GM12878 (cell line): Measurements from ENCODE around the gene KIAA1328. TPM values are rescaled to one million over a fixed set of nuclear protein-coding genes. Genes with fewer than 3 reads are reported as not detected.

Experiments used
- ATAC-seq: fragments of 200-7000 bp; cut with Tn5 transposase; 3 replicates; pipeline ENCODE4 v1.9.1; 2020; ENCODE audit warnings: mild to moderate bottlenecking, moderate library complexity
- BruUV-seq: library from RNA; stranded (reverse); fragments of 400-500 nt; replicated peaks from 2 replicates; lab custom pipeline; 2021; lab: Mats Ljungman, UMichigan
- CTCF ChIA-PET: fragments of 300-600 bp; sonication (Branson Sonifier 250); formaldehyde crosslinking; extraction: SDS; loops from one replicate; lab custom pipeline; 2021; ENCODE audit warnings: inconsistent platforms; lab: Yijun Ruan, JAX
- POLR2A ChIA-PET: fragments of 350-600 bp; formaldehyde crosslinking; extraction: SDS; loops from one replicate; lab custom pipeline; 2021; ENCODE audit warnings: inconsistent platforms; lab: Charles Lee
- RAD21 ChIA-PET: fragments of 300-600 bp; sonication (Branson Sonifier 250); formaldehyde crosslinking; loops from one replicate; lab custom pipeline; 2023; ENCODE audit warnings: antibody characterized with exemption; ENCODE audit not compliant: unreplicated experiment; lab: Charles Lee
- SMC1A ChIA-PET: fragments of 300-600 bp; sonication (Branson Sonifier 250); formaldehyde crosslinking; loops from one replicate; lab custom pipeline; 2023; ENCODE audit not compliant: unreplicated experiment, uncharacterized antibody; lab: Charles Lee
- DNase-seq: peaks from one replicate; pipeline ENCODE4 v3.0.0-alpha.2; 2011; ENCODE audit warnings: low read depth, low spot score
- FAIRE-seq: peaks from 3 replicates; lab custom pipeline; 2011; peaks lifted over from hg19 to GRCh38; lab: Jason Lieb, UNC
- H2AFZ ChIP-seq: 2 replicates; pipeline ENCODE4 v1.6.0; 2011; ENCODE audit warnings: low read depth, low read length, control low read depth; ENCODE audit not compliant: control insufficient read depth
- H3K27ac ChIP-seq: 2 replicates; pipeline ENCODE4 v1.5.1; 2011; ENCODE audit warnings: control low read depth; ENCODE audit not compliant: control insufficient read depth, insufficient read depth
- H3K27me3 ChIP-seq, 2 experiments: replicated peaks in 1 of 2; 2 replicates each; pipeline versions ENCODE4 v1.6.0 to v1.6.1; 2011; ENCODE audit warnings: low read length in 1 of 2; ENCODE audit not compliant: control insufficient read depth in 2 of 2, insufficient read depth in 2 of 2
- H3K36me3 ChIP-seq, 2 experiments: 2 replicates each; pipeline ENCODE4 v1.5.1; 2011; ENCODE audit warnings: low read length in 1 of 2; ENCODE audit not compliant: control insufficient read depth in 2 of 2, insufficient read depth in 2 of 2
- H3K4me1 ChIP-seq: 2 replicates; pipeline ENCODE4 v1.6.1; 2011; ENCODE audit warnings: mild to moderate bottlenecking, low read length, moderate library complexity, mixed read lengths; ENCODE audit not compliant: control insufficient read depth, insufficient read depth
- H3K4me2 ChIP-seq: 2 replicates; pipeline ENCODE4 v1.6.0; 2011; ENCODE audit warnings: control low read depth; ENCODE audit not compliant: control insufficient read depth, insufficient read depth
- H3K4me3 ChIP-seq: fragments of 200-600 bp; sonication (generic); 2 replicates; pipeline ENCODE4 v1.5.1; 2016
- H3K79me2 ChIP-seq: 2 replicates; pipeline ENCODE4 v1.6.0; 2011; ENCODE audit warnings: low read length; ENCODE audit not compliant: control insufficient read depth, insufficient read depth
- H3K9ac ChIP-seq: 2 replicates; pipeline ENCODE4 v1.8.0; 2011; ENCODE audit warnings: low read length, control low read depth, mixed read lengths; ENCODE audit not compliant: control insufficient read depth, insufficient read depth
- H3K9me3 ChIP-seq: replicated peaks from 3 replicates; pipeline ENCODE4 v1.5.1; 2011; ENCODE audit warnings: mild to moderate bottlenecking, low read length; ENCODE audit not compliant: control insufficient read depth, insufficient read depth
- H4K20me1 ChIP-seq: 2 replicates; pipeline ENCODE4 v1.6.0; 2011; ENCODE audit not compliant: control insufficient read depth, insufficient read depth
- CHD1 ChIP-seq: IDR thresholded peaks from 2 replicates; pipeline ENCODE4 v1.6.1; 2012; ENCODE audit warnings: low read depth, low read length, improper control_type of control experiment
- CTCF ChIP-seq, 3 experiments: IDR thresholded peaks in 2 of 3; conservative IDR thresholded peaks in 1 of 3; 2 replicates each; pipeline ENCODE4 v1.5.1; 2011; ENCODE audit warnings: low read depth in 3 of 3, low read length in 3 of 3, mild to moderate bottlenecking in 3 of 3, control low read depth in 2 of 3, moderate library complexity in 2 of 3, inconsistent platforms in 1 of 3, mixed read lengths in 1 of 3; ENCODE audit not compliant: control insufficient read depth in 2 of 3, insufficient read depth in 1 of 3; ENCODE audit errors: extremely low read depth in 1 of 3
- NRF1 ChIP-seq: conservative IDR thresholded peaks from 2 replicates; pipeline ENCODE4 v1.6.1; 2011; ENCODE audit warnings: mild to moderate bottlenecking, low read depth, low read length, improper control_type of control experiment
- RAD21 ChIP-seq: IDR thresholded peaks from 2 replicates; pipeline ENCODE4 v1.6.1; 2011; ENCODE audit warnings: mild to moderate bottlenecking, low read depth, low read length, moderate library complexity; ENCODE audit not compliant: insufficient read depth
- SMARCA5 ChIP-seq: fragments of 450-650 bp; IDR thresholded peaks from 2 replicates; pipeline ENCODE4 v1.6.1; 2017; ENCODE audit warnings: mild to moderate bottlenecking
- SMC3 ChIP-seq: IDR thresholded peaks from 2 replicates; pipeline ENCODE4 v1.6.1; 2011; ENCODE audit warnings: low read length, improper control_type of control experiment, borderline replicate concordance
- YY1 ChIP-seq: IDR thresholded peaks from 2 replicates; pipeline ENCODE4 v1.6.1; 2011; ENCODE audit warnings: low read depth, mild to moderate bottlenecking, low read length
- WGBS: methylation state at CpG from one replicate; pipeline ENCODE4 v1.1.6; 2016; ENCODE audit warnings: low lambda C conversion rate; ENCODE audit not compliant: insufficient replicate concordance, insufficient coverage; ENCODE audit errors: missing lambda C conversion rate; 5-methylcytosine and 5-hydroxymethylcytosine counted together
- in situ Hi-C: fragments of 300-500 bp; cut with MboI; formaldehyde crosslinking; loops from 9 replicates; pipeline ENCODE4 v1.14.3; 2018; ENCODE audit warnings: mixed read lengths
- intact Hi-C: fragments of 100-400 bp; cut with micrococcal nuclease; formaldehyde crosslinking; loops from one replicate; pipeline ENCODE4 v1.14.2; 2022; ENCODE audit not compliant: unreplicated experiment
- polyA plus RNA-seq, 11 experiments: library from polyadenylated mRNA; depleted of rRNA in 4 of 11; unstranded in 6 of 11; stranded (reverse) in 5 of 11; fragments of >200 nt; fragmentation: Nextera tagmentation in 4 of 11; fragmentation: Illumina TruSeq in 1 of 11; extraction: Ambion mirVana in 4 of 11; extraction: Trizol in 1 of 11; gene quantifications; 1 replicate in 1 of 11; 2 replicates in 10 of 11; pipeline versions ENCODE4 v1.2.1 to v1.2.3, GENCODE V29; 2011 to 2016; ENCODE audit warnings: inconsistent platforms in 2 of 11, missing spikeins in 2 of 11, low read depth in 1 of 11
- total RNA-seq, 4 experiments: library from RNA; depleted of rRNA in 3 of 4; stranded (reverse); fragments of >200 nt in 3 of 4; fragmentation: Illumina TruSeq in 1 of 4; extraction: Trizol in 1 of 4; gene quantifications; 2 replicates each; pipeline versions ENCODE4 v1.2.1 to v1.2.3, GENCODE V29; 2013 to 2021

The KIAA1328 gene
- total and polyA plus RNA-seq, 10 of the 15 experiments (the other 5 are each of a cell fraction or from before 2014, with no cell fraction given) = 3.1 to 7.1 (median 4.6) TPM

DNA sequence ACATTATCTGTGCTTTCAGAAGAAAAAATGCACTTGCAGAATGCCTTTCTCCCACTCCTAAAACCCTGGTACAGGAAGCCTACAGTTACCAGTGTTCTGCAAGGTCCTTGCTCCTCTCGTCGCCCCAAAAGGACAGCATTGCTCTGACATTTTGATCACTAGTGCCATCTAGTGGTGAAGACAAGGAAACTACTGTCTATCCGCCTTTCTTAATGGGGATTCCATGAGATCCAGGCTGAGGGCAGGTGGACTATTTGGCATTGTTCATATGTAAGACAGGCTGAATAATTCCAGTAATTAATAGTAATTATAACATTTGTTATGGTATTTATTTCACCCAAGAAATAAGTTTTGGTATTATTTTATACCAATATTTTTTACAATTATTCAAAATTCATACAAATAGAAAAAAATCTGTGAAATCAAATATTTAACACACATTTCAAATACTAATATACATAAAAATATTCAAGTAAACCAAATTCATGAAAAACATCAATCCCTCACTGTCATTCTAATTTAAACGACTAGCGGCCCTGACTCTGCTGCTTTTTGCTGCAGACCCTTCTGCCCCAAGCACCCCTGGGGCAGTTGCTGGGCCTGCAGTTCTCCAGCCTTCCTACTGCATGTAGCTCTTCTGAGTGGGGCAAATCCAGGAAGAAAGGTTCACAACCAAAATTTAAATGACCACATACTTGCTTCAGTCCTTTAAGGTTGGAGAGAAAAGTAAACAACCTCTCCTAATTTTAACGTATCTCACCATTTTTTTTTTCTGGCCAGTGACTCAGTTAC lies 19.1 kb upstream of the KIAA1328 start:
- Histone ChIP-seq H4K20me1 (no peaks in the 10 kb centered on the region), H3K9me3 (no peaks in the 10 kb centered on the region), H3K4me3 (no peak overlapping the region), H3K79me2 (no peaks in the 10 kb centered on the region), H3K4me2 (no peak overlapping the region), H3K9ac (no peak overlapping the region), H3K36me3 (peaks cover 6 to 11% of the 10 kb centered on the region in 2 experiments; a peak in 3 of 4 replicates), H3K4me1 (no peaks in the 10 kb centered on the region), H3K27ac (no peak overlapping the region), H2AFZ (no peak overlapping the region), H3K27me3 (no peaks in the 10 kb centered on the region)
- ATAC-seq (peak; percentile 99), FAIRE-seq (peak; percentile 80), DNase-seq (peak; percentile 27)
- SMC1A ChIA-PET = interaction anchor here (0.7 to 2.2 kb wide), 7 partner anchors 11 to 715 kb away, joined by 3 to 14 read pairs (median 4); no protein-coding TSS in a partner anchor
- RAD21 ChIA-PET = interaction anchor here (0.9 to 2.5 kb wide), 6 partner anchors 121 to 714 kb away, joined by 3 to 18 read pairs (median 3); no protein-coding TSS in a partner anchor
- 51% methylated on average over 6 of the region's 6 CpGs for WGBS
- no TSS peak for BruUV-seq
- peak; percentile 50; the same call in 1 of the 2 replicates for TF ChIP-seq SMC3
- TF ChIP-seq RAD21 = peak; percentile 78
- peak; percentile 25; the same call in 1 of the 2 replicates for TF ChIP-seq SMARCA5
- TF ChIP-seq YY1 = 0 out of 2 replicates have a peak, but pooled peaks have one; percentile 34
- TF ChIP-seq CTCF (IDR thresholded peaks at IDR 0.05 in 2 of 3, conservative IDR thresholded peaks at IDR 0.05 in 1 of 3; ENCODE audit: control insufficient read depth in 2 of 3, extremely low read depth in 1 of 3, insufficient read depth in 1 of 3, low read depth in 3 of 3, low read length in 3 of 3) = peak; percentile 75 to 86 (median 80)
- no peak for TF ChIP-seq CHD1
- no peak for TF ChIP-seq NRF1
- POLR2A ChIA-PET = no interaction called here
- in situ Hi-C loops (loop anchor here (25.0 kb wide), 1 partner anchor 1222 kb away; the partner anchor contains the start of gene GALNT1), intact Hi-C loops (loop anchor here (2.0 to 10.0 kb wide), 3 partner anchors 121 to 713 kb away; no protein-coding TSS in a partner anchor)
- CTCF ChIA-PET = interaction anchor here (0.7 to 8.3 kb wide), 15 partner anchors 8 to 714 kb away, joined by 3 to 68 read pairs (median 4); partner anchors contain the start of genes KIAA1328 and TPGS2
